Neural progenitor cell (in vitro differentiated cells): Measurements from ENCODE around the gene PLA2G4A. TPM values are rescaled to one million over a fixed set of nuclear protein-coding genes. Genes with fewer than 3 reads are reported as not detected.

ENCODE experiments used
- DNase-seq: peaks from one replicate; pipeline ENCODE4 v3.0.0-alpha.2; 2016; ENCODE audit warnings: low spot score
- H2AFZ ChIP-seq: fragments of 200-600 bp; sonication (generic); replicated peaks from 2 replicates; pipeline ENCODE4 v1.6.1; 2016; ENCODE audit warnings: antibody characterized with exemption
- H3F3A ChIP-seq: fragments of 200-600 bp; sonication (generic); 2 replicates; pipeline ENCODE4 v1.6.1; 2016; ENCODE audit warnings: antibody characterized with exemption, low read depth
- H3K27ac ChIP-seq: fragments of 200-600 bp; sonication (generic); 2 replicates; pipeline ENCODE4 v1.5.1; 2016; ENCODE audit warnings: mild to moderate bottlenecking
- H3K27me3 ChIP-seq: fragments of 200-600 bp; sonication (generic); 2 replicates; pipeline ENCODE4 v1.6.1; 2016; ENCODE audit warnings: mild to moderate bottlenecking, moderate library complexity
- H3K36me3 ChIP-seq: fragments of 200-600 bp; sonication (generic); 2 replicates; pipeline ENCODE4 v1.5.1; 2016
- H3K4me1 ChIP-seq: fragments of 200-600 bp; sonication (generic); 2 replicates; pipeline ENCODE4 v1.6.1; 2016; ENCODE audit warnings: mixed run types
- H3K4me2 ChIP-seq: fragments of 200-600 bp; sonication (generic); 2 replicates; pipeline ENCODE4 v1.6.1; 2016
- H3K4me3 ChIP-seq: fragments of 200-600 bp; sonication (generic); 2 replicates; pipeline ENCODE4 v1.5.1; 2016
- H3K79me2 ChIP-seq: fragments of 200-600 bp; sonication (generic); 2 replicates; pipeline ENCODE4 v1.6.1; 2016; ENCODE audit warnings: low read depth
- H3K9ac ChIP-seq: fragments of 200-600 bp; sonication (generic); 2 replicates; pipeline ENCODE4 v1.6.1; 2016
- H3K9me3 ChIP-seq: fragments of 200-600 bp; sonication (generic); 2 replicates; pipeline ENCODE4 v1.5.1; 2016; ENCODE audit warnings: low read depth
- H4K20me1 ChIP-seq: fragments of 200-600 bp; sonication (generic); 2 replicates; pipeline ENCODE4 v1.6.1; 2016; ENCODE audit warnings: low read depth
- H3K27ac Mint-ChIP-seq: 3 replicates; pipeline ENCODE4 v1.8.0; 2021; ENCODE audit warnings: mixed read lengths
- H3K27me3 Mint-ChIP-seq: 2 replicates; pipeline ENCODE4 v1.8.0; 2022; ENCODE audit warnings: low read depth, mild to moderate bottlenecking, inconsistent platforms, moderate library complexity, mixed read lengths; ENCODE audit not compliant: insufficient read depth
- H3K36me3 Mint-ChIP-seq: 3 replicates; pipeline ENCODE4 v1.8.0; 2021; ENCODE audit warnings: mixed read lengths
- H3K4me1 Mint-ChIP-seq: 3 replicates; pipeline ENCODE4 v1.8.0; 2021; ENCODE audit warnings: mixed read lengths
- H3K4me3 Mint-ChIP-seq: 3 replicates; pipeline ENCODE4 v1.8.0; 2021; ENCODE audit warnings: mild to moderate bottlenecking, moderate library complexity, mixed read lengths
- H3K9me3 Mint-ChIP-seq: 3 replicates; pipeline ENCODE4 v1.8.0; 2020; ENCODE audit warnings: mixed read lengths
- CTCF ChIP-seq: fragments of 200-600 bp; sonication (generic); IDR thresholded peaks from 2 replicates; pipeline ENCODE4 v1.5.1; 2017; ENCODE audit warnings: antibody characterized with exemption, mild to moderate bottlenecking
- EZH2 ChIP-seq: fragments of 200-600 bp; sonication (generic); IDR thresholded peaks from 2 replicates; pipeline ENCODE4 v1.6.1; 2017; ENCODE audit warnings: antibody characterized with exemption, mild to moderate bottlenecking, moderate library complexity
- EZH2phosphoT487 ChIP-seq: fragments of 200-600 bp; sonication (generic); IDR thresholded peaks from 2 replicates; pipeline ENCODE4 v1.6.1; 2017; ENCODE audit warnings: antibody characterized with exemption
- total RNA-seq: library from RNA; depleted of rRNA; stranded (reverse); fragments of >200 nt; gene quantifications from 2 replicates; pipeline ENCODE4 v1.2.3, GENCODE V29; 2015; ENCODE audit warnings: low replicate concordance

Gene PLA2G4A
- total RNA-seq, 1 donor from 2014 or later, result 1.0 TPM

GRCh38 chr1:186930238-186930637 lies 101.5 kb downstream of the PLA2G4A start:
- H4K20me1 ChIP-seq, result no peaks in the 10 kb centered on the region
- no peak overlapping the region for H3K27ac Mint-ChIP-seq

GRCh38 chr1:186937016-186937670 lies 108.4 kb downstream of the PLA2G4A start:
- no peaks in the 10 kb centered on the region for H3K4me1 Mint-ChIP-seq
- Histone ChIP-seq H3K27ac (no peak overlapping the region), H4K20me1 (no peaks in the 10 kb centered on the region), H3K4me3 (no peak overlapping the region), H3K9ac (no peak overlapping the region), H3K27me3 (no peaks in the 10 kb centered on the region), H3K4me1 (no peaks in the 10 kb centered on the region), H3K79me2 (no peaks in the 10 kb centered on the region), H2AFZ (no peak overlapping the region), H3K4me2 (no peak overlapping the region), H3K9me3 (no peaks in the 10 kb centered on the region), H3F3A (no peaks in the 10 kb centered on the region), H3K36me3 (no peaks in the 10 kb centered on the region)
- H3K4me3 Mint-ChIP-seq, result no peak overlapping the region
- no peaks in the 10 kb centered on the region for H3K27me3 Mint-ChIP-seq
- no peak overlapping the region for H3K27ac Mint-ChIP-seq
- no peak for TF ChIP-seq EZH2phosphoT487
- TF ChIP-seq EZH2, result no peak
- TF ChIP-seq CTCF, result no peak
- DNase-seq, result no peak
- H3K9me3 Mint-ChIP-seq, result no peaks in the 10 kb centered on the region
- no peaks in the 10 kb centered on the region for H3K36me3 Mint-ChIP-seq

More at GRCh38 chr1:186930238-186930637, 101.5 kb downstream of the PLA2G4A start:
- no peak for DNase-seq
- Histone ChIP-seq H3K4me1 (no peaks in the 10 kb centered on the region), H3F3A (no peaks in the 10 kb centered on the region), H3K4me3 (no peak overlapping the region), H3K36me3 (no peaks in the 10 kb centered on the region), H3K79me2 (no peaks in the 10 kb centered on the region), H2AFZ (no peak overlapping the region), H3K9ac (no peak overlapping the region), H3K9me3 (no peaks in the 10 kb centered on the region), H3K27ac (no peak overlapping the region), H3K4me2 (no peak overlapping the region), H3K27me3 (no peaks in the 10 kb centered on the region)
- no peaks in the 10 kb centered on the region for H3K27me3 Mint-ChIP-seq
- no peak overlapping the region for H3K4me3 Mint-ChIP-seq
- H3K36me3 Mint-ChIP-seq, result no peaks in the 10 kb centered on the region
- H3K4me1 Mint-ChIP-seq, result peaks cover 4% of the 10 kb centered on the region
- TF ChIP-seq CTCF, result no peak
- TF ChIP-seq EZH2phosphoT487, result no peak
- TF ChIP-seq EZH2, result no peak
- no peaks in the 10 kb centered on the region for H3K9me3 Mint-ChIP-seq

GRCh38 chr1:186943891-186944686 lies 115.3 kb downstream of the PLA2G4A start:
- Histone ChIP-seq H3K4me2 (no peak overlapping the region), H3K27me3 (no peaks in the 10 kb centered on the region), H3K4me1 (no peaks in the 10 kb centered on the region), H3K9me3 (no peaks in the 10 kb centered on the region), H3K79me2 (no peaks in the 10 kb centered on the region), H4K20me1 (no peaks in the 10 kb centered on the region), H2AFZ (no peak overlapping the region), H3K36me3 (no peaks in the 10 kb centered on the region), H3F3A (no peaks in the 10 kb centered on the region), H3K27ac (no peak overlapping the region), H3K4me3 (no peak overlapping the region), H3K9ac (no peak overlapping the region)
- Mint-ChIP-seq H3K9me3 (no peaks in the 10 kb centered on the region), H3K4me3 (no peak overlapping the region), H3K27ac (no peak overlapping the region), H3K27me3 (no peaks in the 10 kb centered on the region), H3K4me1 (no peaks in the 10 kb centered on the region), H3K36me3 (no peaks in the 10 kb centered on the region)
- no peak for TF ChIP-seq EZH2phosphoT487
- no peak for TF ChIP-seq CTCF
- no peak for TF ChIP-seq EZH2
- DNase-seq, result no peak
